Measurements from ENCODE around the gene NXPE4. TPM values are rescaled to one million over a fixed set of nuclear protein-coding genes. Genes with fewer than 3 reads are reported as not detected.
"Not testable (repeated sequence)": the region's sequence is repeated elsewhere in the genome, so short reads cannot be mapped to it uniquely, and the experiment has no call there.

The NXPE4 gene
- total RNA-seq, 1 donor from 2014 or later, result not detected

GRCh38 chr11:114618139-114618538 is 22.6 kb upstream of the NXPE4 start:
- no peaks in the 10 kb centered on the region for H3K36me3 ChIP-seq (ENCODE audit: control insufficient read depth in 3 of 3, insufficient read depth in 3 of 3, low read length in 3 of 3)
- no peak overlapping the region for H3K27ac ChIP-seq (ENCODE audit: low read depth, low read length)
- no peak overlapping the region for H3K9ac ChIP-seq (ENCODE audit: low read depth in 1 of 3, low read length in 3 of 3)
- no peak overlapping the region for H3K4me3 ChIP-seq (ENCODE audit: low read length in 3 of 3)
- H3K4me1 ChIP-seq (ENCODE audit: control insufficient read depth in 3 of 3, insufficient read depth in 3 of 3, low read length in 3 of 3), result no peaks in the 10 kb centered on the region
- no peaks in the 10 kb centered on the region for H3K27me3 ChIP-seq (ENCODE audit: control insufficient read depth in 3 of 3, insufficient read depth in 3 of 3, low read length in 3 of 3)
- H3K9me3 ChIP-seq (ENCODE audit: control insufficient read depth in 3 of 3, low read length in 3 of 3), result no peaks in the 10 kb centered on the region

- H3K9ac ChIP-seq (ENCODE audit: low read depth in 1 of 3, low read length in 3 of 3), result no peak overlapping the region
- H3K27ac ChIP-seq (ENCODE audit: low read depth, low read length), result no peak overlapping the region
- H3K27me3 ChIP-seq (ENCODE audit: control insufficient read depth in 3 of 3, insufficient read depth in 3 of 3, low read length in 3 of 3), result no peaks in the 10 kb centered on the region
- H3K4me1 ChIP-seq (ENCODE audit: control insufficient read depth in 3 of 3, insufficient read depth in 3 of 3, low read length in 3 of 3), result no peaks in the 10 kb centered on the region
- H3K4me3 ChIP-seq (ENCODE audit: low read length in 3 of 3), result no peak overlapping the region
- H3K36me3 ChIP-seq (ENCODE audit: control insufficient read depth in 3 of 3, insufficient read depth in 3 of 3, low read length in 3 of 3), result no peaks in the 10 kb centered on the region
- no peaks in the 10 kb centered on the region for H3K9me3 ChIP-seq (ENCODE audit: control insufficient read depth in 3 of 3, low read length in 3 of 3)
Observed at GRCh38 chr11:114617157-114618124, 21.9 kb upstream of the NXPE4 start.

GRCh38 chr11:114616516-114616915 is 20.9 kb upstream of the NXPE4 start:
- no peak overlapping the region for H3K27ac ChIP-seq (ENCODE audit: low read depth, low read length)
- no peak overlapping the region for H3K4me3 ChIP-seq (ENCODE audit: low read length in 3 of 3)
- H3K9me3 ChIP-seq (ENCODE audit: control insufficient read depth in 3 of 3, low read length in 3 of 3), result no peaks in the 10 kb centered on the region
- no peak overlapping the region for H3K9ac ChIP-seq (ENCODE audit: low read depth in 1 of 3, low read length in 3 of 3)
- H3K27me3 ChIP-seq (ENCODE audit: control insufficient read depth in 3 of 3, insufficient read depth in 3 of 3, low read length in 3 of 3), result no peaks in the 10 kb centered on the region
- no peaks in the 10 kb centered on the region for H3K4me1 ChIP-seq (ENCODE audit: control insufficient read depth in 3 of 3, insufficient read depth in 3 of 3, low read length in 3 of 3)
- H3K36me3 ChIP-seq (ENCODE audit: control insufficient read depth in 3 of 3, insufficient read depth in 3 of 3, low read length in 3 of 3), result no peaks in the 10 kb centered on the region

- no peaks in the 10 kb centered on the region for H3K4me1 ChIP-seq (ENCODE audit: control insufficient read depth in 3 of 3, insufficient read depth in 3 of 3, low read length in 3 of 3)
- H3K4me3 ChIP-seq (ENCODE audit: low read length in 3 of 3), result no peak overlapping the region
- H3K9me3 ChIP-seq (ENCODE audit: control insufficient read depth in 3 of 3, low read length in 3 of 3), result no peaks in the 10 kb centered on the region
- no peaks in the 10 kb centered on the region for H3K36me3 ChIP-seq (ENCODE audit: control insufficient read depth in 3 of 3, insufficient read depth in 3 of 3, low read length in 3 of 3)
- H3K27ac ChIP-seq (ENCODE audit: low read depth, low read length), result no peak overlapping the region
- H3K9ac ChIP-seq (ENCODE audit: low read depth in 1 of 3, low read length in 3 of 3), result no peak overlapping the region
- no peaks in the 10 kb centered on the region for H3K27me3 ChIP-seq (ENCODE audit: control insufficient read depth in 3 of 3, insufficient read depth in 3 of 3, low read length in 3 of 3)
Observed at GRCh38 chr11:114615448-114616361, 20.1 kb upstream of the NXPE4 start.

- Histone ChIP-seq H3K27me3 (ENCODE audit: control insufficient read depth in 3 of 3, insufficient read depth in 3 of 3, low read length in 3 of 3) (no peaks in the 10 kb centered on the region), H3K9me3 (ENCODE audit: control insufficient read depth in 3 of 3, low read length in 3 of 3) (no peaks in the 10 kb centered on the region), H3K9ac (ENCODE audit: low read depth in 1 of 3, low read length in 3 of 3) (no peak overlapping the region)
Observed at GRCh38 chr11:114614127-114614720, 18.6 kb upstream of the NXPE4 start.

GRCh38 chr11:114613094-114613493 is 17.5 kb upstream of the NXPE4 start:
- H3K27me3 ChIP-seq (ENCODE audit: control insufficient read depth in 3 of 3, insufficient read depth in 3 of 3, low read length in 3 of 3); H3K4me3 ChIP-seq (ENCODE audit: low read length in 3 of 3); H3K9ac ChIP-seq (ENCODE audit: low read depth in 1 of 3, low read length in 3 of 3); H3K27ac ChIP-seq (ENCODE audit: low read depth, low read length); H3K4me1 ChIP-seq (ENCODE audit: control insufficient read depth in 3 of 3, insufficient read depth in 3 of 3, low read length in 3 of 3); H3K36me3 ChIP-seq (ENCODE audit: control insufficient read depth in 3 of 3, insufficient read depth in 3 of 3, low read length in 3 of 3); H3K9me3 ChIP-seq (ENCODE audit: control insufficient read depth in 3 of 3, low read length in 3 of 3): not testable (repeated sequence)

More at GRCh38 chr11:114614127-114614720, 18.6 kb upstream of the NXPE4 start:
- no peaks in the 10 kb centered on the region for H3K4me1 ChIP-seq (ENCODE audit: control insufficient read depth in 3 of 3, insufficient read depth in 3 of 3, low read length in 3 of 3)
- H3K4me3 ChIP-seq (ENCODE audit: low read length in 3 of 3), result no peak overlapping the region
- no peaks in the 10 kb centered on the region for H3K36me3 ChIP-seq (ENCODE audit: control insufficient read depth in 3 of 3, insufficient read depth in 3 of 3, low read length in 3 of 3)
- no peak overlapping the region for H3K27ac ChIP-seq (ENCODE audit: low read depth, low read length)

GRCh38 chr11:114612686-114613085 is 17.1 kb upstream of the NXPE4 start:
- no peaks in the 10 kb centered on the region for H3K36me3 ChIP-seq (ENCODE audit: control insufficient read depth in 3 of 3, insufficient read depth in 3 of 3, low read length in 3 of 3)
- no peak overlapping the region for H3K9ac ChIP-seq (ENCODE audit: low read depth in 1 of 3, low read length in 3 of 3)
- H3K4me1 ChIP-seq (ENCODE audit: control insufficient read depth in 3 of 3, insufficient read depth in 3 of 3, low read length in 3 of 3), result no peaks in the 10 kb centered on the region
- no peak overlapping the region for H3K4me3 ChIP-seq (ENCODE audit: low read length in 3 of 3)
- no peaks in the 10 kb centered on the region for H3K27me3 ChIP-seq (ENCODE audit: control insufficient read depth in 3 of 3, insufficient read depth in 3 of 3, low read length in 3 of 3)
- H3K9me3 ChIP-seq (ENCODE audit: control insufficient read depth in 3 of 3, low read length in 3 of 3), result no peaks in the 10 kb centered on the region
- no peak overlapping the region for H3K27ac ChIP-seq (ENCODE audit: low read depth, low read length)

GRCh38 chr11:114612199-114612598 is 16.6 kb upstream of the NXPE4 start:
- H3K4me3 ChIP-seq (ENCODE audit: low read length in 3 of 3); H3K36me3 ChIP-seq (ENCODE audit: control insufficient read depth in 3 of 3, insufficient read depth in 3 of 3, low read length in 3 of 3); H3K27ac ChIP-seq (ENCODE audit: low read depth, low read length); H3K9me3 ChIP-seq (ENCODE audit: control insufficient read depth in 3 of 3, low read length in 3 of 3); H3K4me1 ChIP-seq (ENCODE audit: control insufficient read depth in 3 of 3, insufficient read depth in 3 of 3, low read length in 3 of 3); H3K27me3 ChIP-seq (ENCODE audit: control insufficient read depth in 3 of 3, insufficient read depth in 3 of 3, low read length in 3 of 3); H3K9ac ChIP-seq (ENCODE audit: low read depth in 1 of 3, low read length in 3 of 3): not testable (repeated sequence)

- no peaks in the 10 kb centered on the region for H3K4me1 ChIP-seq (ENCODE audit: control insufficient read depth in 3 of 3, insufficient read depth in 3 of 3, low read length in 3 of 3)
- H3K4me3 ChIP-seq (ENCODE audit: low read length in 3 of 3), result no peak overlapping the region
- H3K27ac ChIP-seq (ENCODE audit: low read depth, low read length), result no peak overlapping the region
- H3K9me3 ChIP-seq (ENCODE audit: control insufficient read depth in 3 of 3, low read length in 3 of 3), result no peaks in the 10 kb centered on the region
- no peak overlapping the region for H3K9ac ChIP-seq (ENCODE audit: low read depth in 1 of 3, low read length in 3 of 3)
- H3K27me3 ChIP-seq (ENCODE audit: control insufficient read depth in 3 of 3, insufficient read depth in 3 of 3, low read length in 3 of 3), result no peaks in the 10 kb centered on the region
- no peaks in the 10 kb centered on the region for H3K36me3 ChIP-seq (ENCODE audit: control insufficient read depth in 3 of 3, insufficient read depth in 3 of 3, low read length in 3 of 3)
Observed at GRCh38 chr11:114610984-114611944, 15.7 kb upstream of the NXPE4 start.

Measured in skeletal muscle tissue (tissue), 4 donors.